HPDE6-E6E7 (cell line): ENCODE measurements around the gene GABRA5.
A peak's percentile ranks its signal among the peaks of the same experiment; 100 is the strongest.
"Not testable (repeated sequence)": the region's sequence is repeated elsewhere in the genome, so short reads cannot be mapped to it uniquely, and the experiment has no call there.

ENCODE experiments used
- DNase-seq: peaks from one replicate; pipeline ENCODE4 v3.0.0; 2011; ENCODE audit warnings: missing footprints; ENCODE audit errors: extremely low spot score

The GABRA5 gene

GRCh38 chr15:26866298-26867199 is at the start of gene GABRA5:
Gene GABRA5 (plus strand): TSS chr15:26867062. CDS start chr15:26869249, 2,187 bp downstream.
- DNase-seq: no peak

GRCh38 chr15:26831191-26831590 is 35.7 kb upstream of the GABRA5 start:
- DNase-seq: not testable (repeated sequence)

GRCh38 chr15:26831951-26832350 is 34.9 kb upstream of the GABRA5 start:
- DNase-seq: no peak

- DNase-seq: no peak
Measured at GRCh38 chr15:26838742-26839460, 28.0 kb upstream of the GABRA5 start.

- no peak for DNase-seq
Measured at GRCh38 chr15:26841514-26841913, 25.3 kb upstream of the GABRA5 start.

- no peak for DNase-seq
Measured at GRCh38 chr15:26841941-26842340, 24.9 kb upstream of the GABRA5 start.

GRCh38 chr15:26842391-26842790 is 24.5 kb upstream of the GABRA5 start:
- DNase-seq: no peak

GRCh38 chr15:26844901-26845300 is 22.0 kb upstream of the GABRA5 start:
- DNase-seq: no peak

GRCh38 chr15:26848498-26848897 is 18.4 kb upstream of the GABRA5 start:
- DNase-seq: no peak

- no peak for DNase-seq
Measured at GRCh38 chr15:26850161-26850560, 16.7 kb upstream of the GABRA5 start.

GRCh38 chr15:26852980-26853379 is 13.9 kb upstream of the GABRA5 start:
- no peak for DNase-seq

- DNase-seq: no peak
Measured at GRCh38 chr15:26854435-26854834, 12.4 kb upstream of the GABRA5 start.

GRCh38 chr15:26864664-26865191 is 2.1 kb upstream of the GABRA5 start:
- peak; percentile 14 for DNase-seq

GRCh38 chr15:26867200-26868007 is 542 bp downstream of the GABRA5 start:
- no peak for DNase-seq

GRCh38 chr15:26868029-26868685 is 1.3 kb downstream of the GABRA5 start:
- DNase-seq: no peak

GRCh38 chr15:26869628-26870027 is 2.8 kb downstream of the GABRA5 start:
- no peak for DNase-seq

- no peak for DNase-seq
Measured at GRCh38 chr15:26870346-26870745, 3.5 kb downstream of the GABRA5 start.

- no peak for DNase-seq
Measured at GRCh38 chr15:26872206-26872605, 5.3 kb downstream of the GABRA5 start.

- DNase-seq: no peak
Measured at GRCh38 chr15:26873846-26874245, 7.0 kb downstream of the GABRA5 start.

- DNase-seq: no peak
Measured at GRCh38 chr15:26874774-26875475, 8.1 kb downstream of the GABRA5 start.

- no peak for DNase-seq
Measured at GRCh38 chr15:26875476-26875850, 8.6 kb downstream of the GABRA5 start.
